GM12891 (cell line): ENCODE results near the gene ZNF410.

ENCODE experiments used
- PAX5 ChIP-seq: IDR thresholded peaks from 2 replicates; pipeline ENCODE4 v1.6.1; 2011; ENCODE audit warnings: low read length, moderate library complexity, mild to moderate bottlenecking; ENCODE audit not compliant: insufficient read depth, severe bottlenecking
- POLR2A ChIP-seq: IDR thresholded peaks from 2 replicates; pipeline ENCODE4 v1.6.1; 2011; ENCODE audit warnings: low read depth, low read length, control low read depth
- POLR2AphosphoS5 ChIP-seq: IDR thresholded peaks from 2 replicates; pipeline ENCODE4 v1.6.1; 2011; ENCODE audit warnings: low read depth, low read length, control low read depth
- POU2F2 ChIP-seq: IDR thresholded peaks from 2 replicates; pipeline ENCODE4 v1.6.1; 2011; ENCODE audit warnings: low read depth, mild to moderate bottlenecking, control low read depth, low read length, moderate library complexity
- SPI1 ChIP-seq: IDR thresholded peaks from 2 replicates; pipeline ENCODE4 v1.6.1; 2011; ENCODE audit warnings: low read depth, low read length, control low read depth
- TAF1 ChIP-seq: IDR thresholded peaks from 2 replicates; pipeline ENCODE4 v1.6.1; 2011; ENCODE audit warnings: low read depth, low read length, control low read depth

- TF ChIP-seq TAF1 (no peak), SPI1 (no peak), POLR2AphosphoS5 (no peak), PAX5 (no peak), POLR2A (no peak), POU2F2 (no peak)
Observed at GRCh38 chr14:73865534-73866113, 21.0 kb upstream of the ZNF410 start.
